H9 (cell line): ENCODE measurements around the gene TBPL1. TPM values are rescaled to one million over a fixed set of nuclear protein-coding genes. Genes with fewer than 3 reads are reported as not detected.
A peak's percentile ranks its signal among the peaks of the same experiment; 100 is the strongest.

Source experiments
- DNase-seq: peaks from one replicate; pipeline ENCODE4 v3.0.0-alpha.2; 2017
- H2AFZ ChIP-seq: one replicate; pipeline ENCODE4 v1.6.1; 2013; ENCODE audit warnings: mild to moderate bottlenecking, low read length, control low read depth, moderate library complexity
- H2AK5ac ChIP-seq: 2 replicates; pipeline ENCODE4 v1.6.1; 2013; ENCODE audit warnings: low read length, control low read depth, mixed read lengths; ENCODE audit not compliant: insufficient read length
- H2BK120ac ChIP-seq: one replicate; pipeline ENCODE4 v1.6.1; 2013; ENCODE audit warnings: low read depth, mild to moderate bottlenecking, low read length, control low read depth, inconsistent platforms; ENCODE audit not compliant: poor library complexity, severe bottlenecking
- H2BK12ac ChIP-seq: 2 replicates; pipeline ENCODE4 v1.6.1; 2013; ENCODE audit warnings: low read length, control low read depth, mixed read lengths, low read depth; ENCODE audit not compliant: insufficient read length
- H2BK15ac ChIP-seq: 2 replicates; pipeline ENCODE4 v1.6.1; 2013; ENCODE audit warnings: low read depth, low read length, control low read depth
- H2BK20ac ChIP-seq: one replicate; pipeline ENCODE4 v1.6.1; 2013; ENCODE audit warnings: low read depth, mild to moderate bottlenecking, low read length, control low read depth, inconsistent platforms; ENCODE audit not compliant: poor library complexity, severe bottlenecking
- H2BK5ac ChIP-seq: 2 replicates; pipeline ENCODE4 v1.6.1; 2013; ENCODE audit warnings: low read length, control low read depth, mixed read lengths; ENCODE audit not compliant: insufficient read length
- H3K14ac ChIP-seq: 2 replicates; pipeline ENCODE4 v1.6.1; 2013; ENCODE audit warnings: low read length, control low read depth; ENCODE audit not compliant: insufficient read depth
- H3K18ac ChIP-seq: 2 replicates; pipeline ENCODE4 v1.6.1; 2013; ENCODE audit warnings: low read depth, mild to moderate bottlenecking, mixed read lengths, low read length, control low read depth; ENCODE audit not compliant: insufficient read length
- H3K23ac ChIP-seq: 2 replicates; pipeline ENCODE4 v1.6.1; 2013; ENCODE audit warnings: low read length, control low read depth, mixed read lengths, low read depth; ENCODE audit not compliant: insufficient read length
- H3K23me2 ChIP-seq: 2 replicates; pipeline ENCODE4 v1.6.1; 2013; ENCODE audit warnings: low read depth, mild to moderate bottlenecking, mixed read lengths, low read length, control low read depth; ENCODE audit not compliant: insufficient read length, poor library complexity, severe bottlenecking
- H3K27ac ChIP-seq: 2 replicates; pipeline ENCODE4 v1.5.1; 2013; ENCODE audit warnings: low read length, control low read depth, mixed read lengths, low read depth; ENCODE audit not compliant: insufficient read length
- H3K27me3 ChIP-seq: 2 replicates; pipeline ENCODE4 v1.6.1; 2013; ENCODE audit warnings: low read length, control low read depth, inconsistent platforms; ENCODE audit not compliant: insufficient read depth
- H3K4ac ChIP-seq: 2 replicates; pipeline ENCODE4 v1.6.1; 2013; ENCODE audit warnings: low read depth, mild to moderate bottlenecking, control low read depth, inconsistent platforms, low read length, moderate library complexity
- H3K4me1 ChIP-seq: 2 replicates; pipeline ENCODE4 v1.6.1; 2013; ENCODE audit warnings: low read length, control low read depth, inconsistent platforms; ENCODE audit not compliant: insufficient read depth
- H3K4me2 ChIP-seq: 2 replicates; pipeline ENCODE4 v1.6.1; 2013; ENCODE audit warnings: low read length, control low read depth, mixed read lengths; ENCODE audit not compliant: insufficient read length, insufficient read depth
- H3K56ac ChIP-seq: 2 replicates; pipeline ENCODE4 v1.6.1; 2013; ENCODE audit warnings: low read depth, mild to moderate bottlenecking, mixed read lengths, low read length, control low read depth; ENCODE audit not compliant: insufficient read length
- H3K79me1 ChIP-seq: 2 replicates; pipeline ENCODE4 v1.6.1; 2013; ENCODE audit warnings: low read depth, mild to moderate bottlenecking, moderate library complexity, low read length, control low read depth, inconsistent platforms; ENCODE audit not compliant: insufficient read depth, poor library complexity, severe bottlenecking
- H3K79me2 ChIP-seq: 2 replicates; pipeline ENCODE4 v1.6.1; 2013; ENCODE audit warnings: low read length, control low read depth, inconsistent platforms; ENCODE audit not compliant: insufficient read depth
- H3K9ac ChIP-seq: 2 replicates; pipeline ENCODE4 v1.6.1; 2013; ENCODE audit warnings: low read length, control low read depth, mixed read lengths; ENCODE audit not compliant: insufficient read length; ENCODE audit errors: extremely low read depth
- H3K9me3 ChIP-seq: one replicate; pipeline ENCODE4 v1.6.1; 2013; ENCODE audit warnings: low read depth, low read length, inconsistent platforms; ENCODE audit not compliant: control insufficient read depth
- H3T11ph ChIP-seq: one replicate; pipeline ENCODE4 v1.6.1; 2013; ENCODE audit warnings: mild to moderate bottlenecking, low read length, control low read depth, inconsistent platforms
- H4K20me1 ChIP-seq: one replicate; pipeline ENCODE4 v1.6.1; 2013; ENCODE audit not compliant: control insufficient read depth, insufficient read length, insufficient read depth
- H4K5ac ChIP-seq: 2 replicates; pipeline ENCODE4 v1.6.1; 2013; ENCODE audit warnings: low read depth, mild to moderate bottlenecking, mixed read lengths, low read length, control low read depth; ENCODE audit not compliant: insufficient read length
- H4K8ac ChIP-seq: replicated peaks from 2 replicates; pipeline ENCODE4 v1.6.1; 2013; ENCODE audit warnings: low read length, control low read depth, mixed read lengths, low read depth; ENCODE audit not compliant: insufficient read length
- H4K91ac ChIP-seq: 2 replicates; pipeline ENCODE4 v1.6.1; 2013; ENCODE audit warnings: low read depth, mild to moderate bottlenecking, moderate library complexity, mixed read lengths, low read length, control low read depth; ENCODE audit not compliant: insufficient read length
- H3K27ac Mint-ChIP-seq, 3 experiments: 2 replicates in 2 of 3; 3 replicates in 1 of 3; pipeline ENCODE4 v1.8.0; 2020 to 2021; ENCODE audit warnings: mixed read lengths in 3 of 3, mild to moderate bottlenecking in 1 of 3, moderate library complexity in 1 of 3
- H3K27me3 Mint-ChIP-seq: 2 replicates; pipeline ENCODE4 v1.8.0; 2021; ENCODE audit warnings: low read depth, mild to moderate bottlenecking, moderate library complexity, mixed read lengths
- H3K36me3 Mint-ChIP-seq, 3 experiments: 2 replicates in 2 of 3; 3 replicates in 1 of 3; pipeline ENCODE4 v1.8.0; 2020 to 2021; ENCODE audit warnings: low read depth in 3 of 3, mixed read lengths in 3 of 3; ENCODE audit not compliant: insufficient read depth in 1 of 3
- H3K4me1 Mint-ChIP-seq, 2 experiments: 2 replicates each; pipeline ENCODE4 v1.8.0; 2020; ENCODE audit warnings: mixed read lengths in 2 of 2
- H3K4me3 Mint-ChIP-seq, 2 experiments: 2 replicates in 1 of 2; 3 replicates in 1 of 2; pipeline ENCODE4 v1.8.0; 2020 to 2021; ENCODE audit warnings: mild to moderate bottlenecking in 2 of 2, mixed read lengths in 2 of 2, moderate library complexity in 1 of 2
- H3K9me3 Mint-ChIP-seq, 2 experiments: 2 replicates in 1 of 2; 3 replicates in 1 of 2; pipeline ENCODE4 v1.8.0; 2020; ENCODE audit warnings: mild to moderate bottlenecking in 2 of 2, mixed read lengths in 2 of 2, moderate library complexity in 1 of 2
- WGBS: extraction: QIAGEN DNeasy Blood & Tissue Kit; methylation state at CpG from one replicate; pipeline ENCODE4 v1.1.7; 2013; ENCODE audit warnings: missing lambda C conversion rate, low lambda C conversion rate, mixed read lengths; ENCODE audit not compliant: insufficient read length; ENCODE audit errors: extremely low coverage; 5-methylcytosine and 5-hydroxymethylcytosine counted together
- total RNA-seq: library from RNA; stranded (reverse); gene quantifications from 2 replicates; pipeline ENCODE4 v1.2.1, GENCODE V29; 2021
- TF ChIP-seq, protein P1 (sequence below): fragments of 200-600 bp; sonication (generic); conservative IDR thresholded peaks from 3 replicates; pipeline ENCODE4 v1.8.0; 2021; ENCODE audit warnings: antibody characterized with exemption, mild to moderate bottlenecking

Gene TBPL1
- total RNA-seq, 1 experiment from 2014 or later: 49.7 TPM

DNA sequence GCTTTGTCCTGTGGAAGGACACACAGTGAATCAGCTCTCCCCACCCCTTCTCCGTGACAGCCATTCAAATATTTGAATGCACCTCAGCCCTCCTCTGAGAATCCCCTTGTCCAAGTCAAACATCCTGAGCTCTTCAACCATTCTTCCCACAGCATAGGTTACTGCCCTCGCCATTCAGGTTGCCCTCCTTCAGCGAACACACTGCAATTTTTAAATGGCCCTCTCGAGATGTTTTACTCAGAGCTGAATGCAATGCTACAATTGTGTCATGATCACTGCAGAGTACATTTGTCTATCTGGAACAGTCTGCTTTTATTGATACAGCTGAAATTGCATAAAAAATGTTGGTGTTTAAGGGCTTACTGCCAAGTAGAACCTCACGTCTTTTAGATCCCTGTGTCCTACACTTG, 50.5 kb downstream of the TBPL1 start:
- H3K27ac Mint-ChIP-seq: peak overlapping the region in 1 of 3 experiments; percentile 19; a peak in 2 of 7 replicates
- H3K9me3 Mint-ChIP-seq: no peaks in the 10 kb centered on the region
- no peaks in the 10 kb centered on the region for H3K79me2 ChIP-seq
- no peak overlapping the region for H3K4me3 Mint-ChIP-seq
- no peak overlapping the region for H2BK120ac ChIP-seq
- no peak overlapping the region for H4K91ac ChIP-seq
- H3K27me3 Mint-ChIP-seq: no peaks in the 10 kb centered on the region; the same call in 1 of the 2 replicates
- no peak overlapping the region for H3K56ac ChIP-seq
- no peaks in the 10 kb centered on the region for H3K27me3 ChIP-seq
- H3K23ac ChIP-seq: no peak overlapping the region
- TF ChIP-seq, protein P1, sequence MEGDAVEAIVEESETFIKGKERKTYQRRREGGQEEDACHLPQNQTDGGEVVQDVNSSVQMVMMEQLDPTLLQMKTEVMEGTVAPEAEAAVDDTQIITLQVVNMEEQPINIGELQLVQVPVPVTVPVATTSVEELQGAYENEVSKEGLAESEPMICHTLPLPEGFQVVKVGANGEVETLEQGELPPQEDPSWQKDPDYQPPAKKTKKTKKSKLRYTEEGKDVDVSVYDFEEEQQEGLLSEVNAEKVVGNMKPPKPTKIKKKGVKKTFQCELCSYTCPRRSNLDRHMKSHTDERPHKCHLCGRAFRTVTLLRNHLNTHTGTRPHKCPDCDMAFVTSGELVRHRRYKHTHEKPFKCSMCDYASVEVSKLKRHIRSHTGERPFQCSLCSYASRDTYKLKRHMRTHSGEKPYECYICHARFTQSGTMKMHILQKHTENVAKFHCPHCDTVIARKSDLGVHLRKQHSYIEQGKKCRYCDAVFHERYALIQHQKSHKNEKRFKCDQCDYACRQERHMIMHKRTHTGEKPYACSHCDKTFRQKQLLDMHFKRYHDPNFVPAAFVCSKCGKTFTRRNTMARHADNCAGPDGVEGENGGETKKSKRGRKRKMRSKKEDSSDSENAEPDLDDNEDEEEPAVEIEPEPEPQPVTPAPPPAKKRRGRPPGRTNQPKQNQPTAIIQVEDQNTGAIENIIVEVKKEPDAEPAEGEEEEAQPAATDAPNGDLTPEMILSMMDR: no peak
- no peak overlapping the region for H2BK5ac ChIP-seq
- H3T11ph ChIP-seq: no peak overlapping the region
- no peaks in the 10 kb centered on the region for H3K9me3 ChIP-seq
- H4K8ac ChIP-seq: no peak overlapping the region
- H3K36me3 Mint-ChIP-seq: peaks cover 0 to 8% (median 0%) of the 10 kb centered on the region in 3 experiments; a peak in 2 of 7 replicates
- H2BK12ac ChIP-seq: no peak overlapping the region
- H3K9ac ChIP-seq: no peak overlapping the region
- H2AK5ac ChIP-seq: no peak overlapping the region
- no peak overlapping the region for H3K4ac ChIP-seq
- no peak for DNase-seq
- no peak overlapping the region for H3K14ac ChIP-seq
- H2BK20ac ChIP-seq: no peak overlapping the region
- H3K4me1 Mint-ChIP-seq: peaks cover 14 to 15% of the 10 kb centered on the region in 2 experiments
- 0 out of 2 replicates have a peak, but pooled peaks cover 2% of the 10 kb centered on the region for H3K4me1 ChIP-seq
- no peak overlapping the region for H3K18ac ChIP-seq
- H3K23me2 ChIP-seq: no peaks in the 10 kb centered on the region
- WGBS: no CpG with 5 or more reads among the region's 5 CpGs
- H3K27ac ChIP-seq: no peak overlapping the region
- no peaks in the 10 kb centered on the region for H3K79me1 ChIP-seq
- H3K4me2 ChIP-seq: no peak overlapping the region
- no peak overlapping the region for H2AFZ ChIP-seq
- no peak overlapping the region for H4K5ac ChIP-seq
- no peaks in the 10 kb centered on the region for H4K20me1 ChIP-seq
- no peak overlapping the region for H2BK15ac ChIP-seq
